ENCODE results near the gene DOCK7. TPM values are rescaled to one million over a fixed set of nuclear protein-coding genes. Genes with fewer than 3 reads are reported as not detected.

The DOCK7 gene
- polyA plus RNA-seq, 3 donors: 2.9 to 3.7 (median 3.5) TPM

- DNase-seq: no peak
- no peaks in the 10 kb centered on the region for H4K20me1 ChIP-seq (ENCODE audit: insufficient read depth, low read length)
- no peak overlapping the region for H3K4me3 ChIP-seq (replicated peaks in 1 of 3; ENCODE audit: low read depth in 2 of 3, low read length in 3 of 3)
- no peak overlapping the region for H3K27ac ChIP-seq (ENCODE audit: low read depth in 1 of 2, low read length in 2 of 2)
- intact Hi-C loops (cut with micrococcal nuclease): no loop called here
- TF ChIP-seq CTCF (IDR thresholded peaks at IDR 0.05): no peak
- Mint-ChIP-seq H3K4me3 (no peak overlapping the region), H3K4me1 (no peaks in the 10 kb centered on the region), H3K27ac (no peak overlapping the region), H3K27me3 (ENCODE audit: low read depth in 3 of 3) (peaks cover 0 to 2% (median 1%) of the 10 kb centered on the region in 3 donors), H3K9me3 (peaks cover 3 to 8% (median 3%) of the 10 kb centered on the region in 7 donors), H3K36me3 (peaks cover 5 to 11% of the 10 kb centered on the region in 2 donors)
- no peaks in the 10 kb centered on the region for H3K79me2 ChIP-seq (ENCODE audit: insufficient read depth, low read length)
- no peak overlapping the region for H2AFZ ChIP-seq (ENCODE audit: insufficient read depth, low read depth, low read length, poor library complexity, severe bottlenecking)
- WGBS (ENCODE audit: insufficient coverage): no CpG with 5 or more reads among the region's 2 CpGs
- no peaks in the 10 kb centered on the region for H3K4me1 ChIP-seq (ENCODE audit: control insufficient read depth in 1 of 2, insufficient read depth in 2 of 2, low read length in 2 of 2)
- no peak overlapping the region for H3K4me2 ChIP-seq (replicated peaks; ENCODE audit: extremely low read depth, low read length, poor library complexity, severe bottlenecking)
- H3K9me3 ChIP-seq (replicated peaks in 1 of 2; ENCODE audit: control insufficient read depth in 1 of 2, insufficient read depth in 1 of 2, low read length in 2 of 2): no peaks in the 10 kb centered on the region
- no peaks in the 10 kb centered on the region for H3K27me3 ChIP-seq (ENCODE audit: control insufficient read depth in 2 of 2, insufficient read depth in 2 of 2, low read length in 2 of 2)
- no peak overlapping the region for H3K9ac ChIP-seq (ENCODE audit: insufficient read depth, low read length, poor library complexity, severe bottlenecking)
- H3K36me3 ChIP-seq (replicated peaks in 1 of 2; ENCODE audit: control insufficient read depth in 1 of 2, insufficient read depth in 2 of 2, low read length in 2 of 2): no peaks in the 10 kb centered on the region
These were observed 164.3 kb downstream of the DOCK7 start for GRCh38 chr1:62523860-62524259.

DNA sequence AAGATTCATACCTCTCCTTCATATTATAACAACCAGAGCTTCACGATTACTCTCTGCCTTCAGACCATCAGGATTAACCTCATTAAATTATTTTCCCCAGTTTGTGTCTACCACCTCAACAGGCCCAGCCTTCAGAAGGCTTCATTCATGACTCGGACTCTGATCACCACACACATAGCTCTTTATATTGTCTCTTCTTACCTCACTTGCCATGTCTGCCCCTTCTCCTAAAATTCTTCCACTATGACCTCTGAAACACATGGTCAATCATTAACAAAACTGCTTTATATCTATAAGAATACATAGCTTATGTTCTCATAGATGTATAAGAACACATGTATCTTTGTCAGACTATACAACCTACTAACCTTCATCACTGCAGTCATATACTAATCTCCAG lies 171.6 kb downstream of the DOCK7 start:
- Histone ChIP-seq H3K36me3 (replicated peaks in 1 of 2; ENCODE audit: control insufficient read depth in 1 of 2, insufficient read depth in 2 of 2, low read length in 2 of 2) (no peaks in the 10 kb centered on the region), H3K4me1 (ENCODE audit: control insufficient read depth in 1 of 2, insufficient read depth in 2 of 2, low read length in 2 of 2) (peaks cover 19 to 26% of the 10 kb centered on the region in 2 donors), H3K27ac (ENCODE audit: low read depth in 1 of 2, low read length in 2 of 2) (peak overlapping the region in 1 of 2 donors; percentile 14), H2AFZ (ENCODE audit: insufficient read depth, low read depth, low read length, poor library complexity, severe bottlenecking) (no peak overlapping the region), H3K9ac (ENCODE audit: insufficient read depth, low read length, poor library complexity, severe bottlenecking) (no peak overlapping the region), H3K4me3 (replicated peaks in 1 of 3; ENCODE audit: low read depth in 2 of 3, low read length in 3 of 3) (no peak overlapping the region), H3K4me2 (replicated peaks; ENCODE audit: extremely low read depth, low read length, poor library complexity, severe bottlenecking) (no peak overlapping the region), H3K79me2 (ENCODE audit: insufficient read depth, low read length) (no peaks in the 10 kb centered on the region), H3K9me3 (replicated peaks in 1 of 2; ENCODE audit: control insufficient read depth in 1 of 2, insufficient read depth in 1 of 2, low read length in 2 of 2) (peaks cover 0 to 3% of the 10 kb centered on the region in 2 donors), H4K20me1 (ENCODE audit: insufficient read depth, low read length) (no peaks in the 10 kb centered on the region), H3K27me3 (ENCODE audit: control insufficient read depth in 2 of 2, insufficient read depth in 2 of 2, low read length in 2 of 2) (no peaks in the 10 kb centered on the region)
- peaks cover 8 to 14% of the 10 kb centered on the region in 2 donors for H3K36me3 Mint-ChIP-seq
- 77% methylated on average over 2 of the region's 2 CpGs for WGBS (ENCODE audit: insufficient coverage)
- peaks cover 3 to 17% (median 10%) of the 10 kb centered on the region in 7 donors for H3K9me3 Mint-ChIP-seq
- intact Hi-C loops (cut with micrococcal nuclease): no loop called here
- H3K27ac Mint-ChIP-seq: no peak overlapping the region
- peaks cover 0 to 3% (median 1%) of the 10 kb centered on the region in 3 donors for H3K27me3 Mint-ChIP-seq (ENCODE audit: low read depth in 3 of 3)
- no peak for TF ChIP-seq CTCF (IDR thresholded peaks at IDR 0.05)
- H3K4me1 Mint-ChIP-seq: no peaks in the 10 kb centered on the region
- H3K4me3 Mint-ChIP-seq: no peak overlapping the region
- DNase-seq: no peak

Data from CD14-positive monocyte (primary cell).